ENCODE measurements around the gene SARDH.

DNA sequence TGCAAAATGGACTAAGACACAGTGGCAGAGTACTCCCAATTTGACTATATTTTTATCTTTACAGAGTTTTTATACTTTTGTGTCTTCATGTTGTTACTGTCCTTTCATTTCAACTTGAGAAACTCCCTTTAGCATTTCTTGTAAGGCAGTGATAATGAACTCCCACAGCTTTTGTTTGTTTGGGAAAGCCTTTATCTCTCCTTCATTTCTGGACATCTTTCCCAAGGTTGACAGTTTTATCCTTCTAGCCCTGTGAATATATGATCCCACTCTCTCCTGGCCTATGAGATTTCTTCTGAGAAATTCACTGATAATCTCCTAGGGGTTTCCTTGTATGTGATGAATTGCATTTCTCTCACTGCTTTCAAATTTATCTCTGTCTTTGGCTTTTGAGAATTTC is 9.2 kb upstream of the SARDH start:
- TF ChIP-seq CREB1 (IDR thresholded peaks at IDR 0.05) (no peak), NRF1 (IDR thresholded peaks at IDR 0.05; ENCODE audit: low read depth, low read length) (no peak), MAFK (IDR thresholded peaks at IDR 0.05; ENCODE audit: low read depth, low read length) (no peak), CEBPB (IDR thresholded peaks at IDR 0.05; ENCODE audit: low read depth, low read length) (no peak), FOSL1 (IDR thresholded peaks at IDR 0.05; ENCODE audit: insufficient read depth, low read depth, low read length) (no peak), GABPA (IDR thresholded peaks at IDR 0.05; ENCODE audit: borderline replicate concordance, insufficient read depth, low read length) (no peak), SP1 (IDR thresholded peaks at IDR 0.05; ENCODE audit: low read depth, low read length) (no peak), POLR2A (IDR thresholded peaks at IDR 0.05; ENCODE audit: control extremely low read depth in 1 of 2, low read depth in 2 of 2, low read length in 2 of 2) (no peak)
- TF ChIP-seq, protein P1, sequence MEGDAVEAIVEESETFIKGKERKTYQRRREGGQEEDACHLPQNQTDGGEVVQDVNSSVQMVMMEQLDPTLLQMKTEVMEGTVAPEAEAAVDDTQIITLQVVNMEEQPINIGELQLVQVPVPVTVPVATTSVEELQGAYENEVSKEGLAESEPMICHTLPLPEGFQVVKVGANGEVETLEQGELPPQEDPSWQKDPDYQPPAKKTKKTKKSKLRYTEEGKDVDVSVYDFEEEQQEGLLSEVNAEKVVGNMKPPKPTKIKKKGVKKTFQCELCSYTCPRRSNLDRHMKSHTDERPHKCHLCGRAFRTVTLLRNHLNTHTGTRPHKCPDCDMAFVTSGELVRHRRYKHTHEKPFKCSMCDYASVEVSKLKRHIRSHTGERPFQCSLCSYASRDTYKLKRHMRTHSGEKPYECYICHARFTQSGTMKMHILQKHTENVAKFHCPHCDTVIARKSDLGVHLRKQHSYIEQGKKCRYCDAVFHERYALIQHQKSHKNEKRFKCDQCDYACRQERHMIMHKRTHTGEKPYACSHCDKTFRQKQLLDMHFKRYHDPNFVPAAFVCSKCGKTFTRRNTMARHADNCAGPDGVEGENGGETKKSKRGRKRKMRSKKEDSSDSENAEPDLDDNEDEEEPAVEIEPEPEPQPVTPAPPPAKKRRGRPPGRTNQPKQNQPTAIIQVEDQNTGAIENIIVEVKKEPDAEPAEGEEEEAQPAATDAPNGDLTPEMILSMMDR (IDR thresholded peaks at IDR 0.05; ENCODE audit: control extremely low read depth in 1 of 3, insufficient read depth in 1 of 3, low read depth in 1 of 3, low read length in 3 of 3), result no peak
- TF ChIP-seq, protein P2, sequence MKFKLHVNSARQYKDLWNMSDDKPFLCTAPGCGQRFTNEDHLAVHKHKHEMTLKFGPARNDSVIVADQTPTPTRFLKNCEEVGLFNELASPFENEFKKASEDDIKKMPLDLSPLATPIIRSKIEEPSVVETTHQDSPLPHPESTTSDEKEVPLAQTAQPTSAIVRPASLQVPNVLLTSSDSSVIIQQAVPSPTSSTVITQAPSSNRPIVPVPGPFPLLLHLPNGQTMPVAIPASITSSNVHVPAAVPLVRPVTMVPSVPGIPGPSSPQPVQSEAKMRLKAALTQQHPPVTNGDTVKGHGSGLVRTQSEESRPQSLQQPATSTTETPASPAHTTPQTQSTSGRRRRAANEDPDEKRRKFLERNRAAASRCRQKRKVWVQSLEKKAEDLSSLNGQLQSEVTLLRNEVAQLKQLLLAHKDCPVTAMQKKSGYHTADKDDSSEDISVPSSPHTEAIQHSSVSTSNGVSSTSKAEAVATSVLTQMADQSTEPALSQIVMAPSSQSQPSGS (IDR thresholded peaks at IDR 0.05; ENCODE audit: low read length), result no peak
